GM23338 (cell line): ENCODE results near the gene SPG7. TPM values are rescaled to one million over a fixed set of nuclear protein-coding genes. Genes with fewer than 3 reads are reported as not detected.
A peak's percentile ranks its signal among the peaks of the same experiment; 100 is the strongest.

Experiments used
- ATAC-seq: fragments of 200-7000 bp; cut with Tn5 transposase; 3 replicates; pipeline ENCODE4 v1.9.1; 2020
- DNase-seq: peaks from one replicate; pipeline ENCODE4 v3.0.0-alpha.2; 2015; ENCODE audit warnings: low spot score
- H2AFZ ChIP-seq: fragments of 200-600 bp; sonication (generic); 2 replicates; pipeline ENCODE4 v1.8.0; 2016; ENCODE audit warnings: antibody characterized with exemption, mild to moderate bottlenecking, moderate library complexity
- H3F3A ChIP-seq: fragments of 200-600 bp; sonication (generic); replicated peaks from 2 replicates; pipeline ENCODE4 v1.8.0; 2017; ENCODE audit warnings: antibody characterized with exemption, mixed run types, low read depth
- H3K27ac ChIP-seq: fragments of 200-600 bp; sonication (generic); 2 replicates; pipeline ENCODE4 v1.6.1; 2016; ENCODE audit warnings: low read depth
- H3K27me3 ChIP-seq: fragments of 200-600 bp; sonication (generic); 2 replicates; pipeline ENCODE4 v1.8.0; 2016; ENCODE audit warnings: mild to moderate bottlenecking, mixed run types, moderate library complexity; ENCODE audit not compliant: insufficient read depth
- H3K36me3 ChIP-seq: fragments of 200-600 bp; sonication (generic); 2 replicates; pipeline ENCODE4 v1.8.0; 2016; ENCODE audit warnings: mild to moderate bottlenecking; ENCODE audit not compliant: insufficient read depth
- H3K4me1 ChIP-seq: fragments of 200-600 bp; sonication (generic); 2 replicates; pipeline ENCODE4 v1.8.0; 2016; ENCODE audit warnings: mild to moderate bottlenecking, moderate library complexity; ENCODE audit not compliant: insufficient read depth
- H3K4me2 ChIP-seq: fragments of 200-600 bp; sonication (generic); 2 replicates; pipeline ENCODE4 v1.7.1; 2017; ENCODE audit warnings: mixed run types
- H3K4me3 ChIP-seq: fragments of 200-600 bp; sonication (generic); 2 replicates; pipeline ENCODE4 v1.6.1; 2016; ENCODE audit warnings: mixed run types
- H3K79me2 ChIP-seq: fragments of 200-600 bp; sonication (generic); replicated peaks from 2 replicates; pipeline ENCODE4 v1.8.0; 2017; ENCODE audit warnings: mild to moderate bottlenecking; ENCODE audit not compliant: insufficient read depth
- H3K9me2 ChIP-seq: fragments of 200-600 bp; sonication (generic); 2 replicates; pipeline ENCODE4 v1.8.0; 2017; ENCODE audit not compliant: insufficient read depth
- H4K20me1 ChIP-seq: fragments of 200-600 bp; sonication (generic); replicated peaks from 2 replicates; pipeline ENCODE4 v1.8.0; 2017; ENCODE audit warnings: mild to moderate bottlenecking; ENCODE audit not compliant: insufficient read depth
- H3K27ac Mint-ChIP-seq: 2 replicates; pipeline ENCODE4 v1.8.0; 2020; ENCODE audit warnings: inconsistent platforms, mild to moderate bottlenecking, moderate library complexity, mixed read lengths
- H3K27me3 Mint-ChIP-seq: 3 replicates; pipeline ENCODE4 v1.8.0; 2022; ENCODE audit warnings: low read depth, mild to moderate bottlenecking, moderate library complexity, mixed read lengths, inconsistent platforms; ENCODE audit not compliant: insufficient read depth, poor library complexity
- H3K36me3 Mint-ChIP-seq: 3 replicates; pipeline ENCODE4 v1.8.0; 2021; ENCODE audit warnings: low read depth, mild to moderate bottlenecking, inconsistent platforms, moderate library complexity, mixed read lengths
- H3K4me1 Mint-ChIP-seq: 3 replicates; pipeline ENCODE4 v1.8.0; 2020; ENCODE audit warnings: mild to moderate bottlenecking, inconsistent platforms, mixed read lengths
- H3K4me3 Mint-ChIP-seq: 3 replicates; pipeline ENCODE4 v1.8.0; 2021; ENCODE audit warnings: moderate library complexity, mild to moderate bottlenecking, inconsistent platforms, mixed read lengths
- H3K9me3 Mint-ChIP-seq: 3 replicates; pipeline ENCODE4 v1.8.0; 2020; ENCODE audit warnings: moderate library complexity, mild to moderate bottlenecking, inconsistent platforms, mixed read lengths
- CREB1 ChIP-seq: fragments of 250-450 bp; sonication (Bioruptor Pico); IDR thresholded peaks from 2 replicates; pipeline ENCODE4 v1.5.0; 2020; ENCODE audit warnings: low read depth, mild to moderate bottlenecking, moderate library complexity
- CTCF ChIP-seq, 2 experiments: fragments of 200-600 bp in 1 of 2; sonication (generic) in 1 of 2; conservative IDR thresholded peaks; 2 replicates each; pipeline versions ENCODE4 v1.5.1 to v1.6.1; 2016 to 2017; ENCODE audit warnings: antibody characterized with exemption in 2 of 2, low read depth in 2 of 2, mild to moderate bottlenecking in 2 of 2, moderate library complexity in 1 of 2
- EZH2 ChIP-seq: fragments of 200-600 bp; sonication (generic); IDR thresholded peaks from one replicate; pipeline ENCODE4 v1.8.0; 2017; ENCODE audit warnings: antibody characterized with exemption, mild to moderate bottlenecking, low read depth; ENCODE audit not compliant: unreplicated experiment
- EZH2phosphoT487 ChIP-seq: fragments of 200-600 bp; sonication (generic); IDR thresholded peaks from one replicate; pipeline ENCODE4 v1.8.1; 2018; ENCODE audit warnings: antibody characterized with exemption; ENCODE audit not compliant: unreplicated experiment
- JUNB ChIP-seq: IDR thresholded peaks from one replicate; pipeline ENCODE4 v1.6.1; 2016; ENCODE audit warnings: antibody characterized with exemption; ENCODE audit not compliant: unreplicated experiment
- NANOG ChIP-seq: IDR thresholded peaks from 2 replicates; pipeline ENCODE4 v1.6.1; 2016; ENCODE audit warnings: antibody characterized with exemption, borderline replicate concordance
- POLR2AphosphoS5 ChIP-seq: IDR thresholded peaks from 2 replicates; pipeline ENCODE4 v1.6.1; 2016; ENCODE audit warnings: antibody characterized with exemption, low read depth
- ZNF114 ChIP-seq: fragments of 250-450 bp; sonication (Bioruptor Pico); IDR thresholded peaks from 2 replicates; pipeline ENCODE4 v1.5.0; 2020; ENCODE audit warnings: mild to moderate bottlenecking, moderate library complexity
- ZNF331 ChIP-seq: fragments of 250-450 bp; sonication (Bioruptor Pico); IDR thresholded peaks from 2 replicates; pipeline ENCODE4 v1.5.0; 2020; ENCODE audit warnings: low read depth, mild to moderate bottlenecking, moderate library complexity
- polyA plus RNA-seq: library from polyadenylated mRNA; unstranded; fragments of >200 nt; fragmentation: Nextera tagmentation; extraction: Ambion mirVana; gene quantifications from 2 replicates; pipeline ENCODE4 v1.2.1, GENCODE V29; 2016
- total RNA-seq: library from RNA; depleted of rRNA; stranded (reverse); fragments of >200 nt; shearing (Covaris generic); gene quantifications from 2 replicates; pipeline ENCODE4 v1.2.3, GENCODE V29; 2014
- TF ChIP-seq, protein P1 (sequence below): IDR thresholded peaks from one replicate; pipeline ENCODE4 v1.6.1; 2018; ENCODE audit warnings: antibody characterized with exemption; ENCODE audit not compliant: unreplicated experiment
- TF ChIP-seq, protein P2 (sequence below): IDR thresholded peaks from 2 replicates; pipeline ENCODE4 v1.6.1; 2016; ENCODE audit warnings: antibody characterized with exemption
- TF ChIP-seq, protein P3 (sequence below): fragments of 250-450 bp; sonication (Bioruptor Pico); IDR thresholded peaks from 2 replicates; pipeline ENCODE4 v1.5.0; 2020; ENCODE audit warnings: mild to moderate bottlenecking, moderate library complexity

SPG7 gene
- total and polyA plus RNA-seq, 2 experiments from 2014 or later: 77.1 to 267 TPM

DNA sequence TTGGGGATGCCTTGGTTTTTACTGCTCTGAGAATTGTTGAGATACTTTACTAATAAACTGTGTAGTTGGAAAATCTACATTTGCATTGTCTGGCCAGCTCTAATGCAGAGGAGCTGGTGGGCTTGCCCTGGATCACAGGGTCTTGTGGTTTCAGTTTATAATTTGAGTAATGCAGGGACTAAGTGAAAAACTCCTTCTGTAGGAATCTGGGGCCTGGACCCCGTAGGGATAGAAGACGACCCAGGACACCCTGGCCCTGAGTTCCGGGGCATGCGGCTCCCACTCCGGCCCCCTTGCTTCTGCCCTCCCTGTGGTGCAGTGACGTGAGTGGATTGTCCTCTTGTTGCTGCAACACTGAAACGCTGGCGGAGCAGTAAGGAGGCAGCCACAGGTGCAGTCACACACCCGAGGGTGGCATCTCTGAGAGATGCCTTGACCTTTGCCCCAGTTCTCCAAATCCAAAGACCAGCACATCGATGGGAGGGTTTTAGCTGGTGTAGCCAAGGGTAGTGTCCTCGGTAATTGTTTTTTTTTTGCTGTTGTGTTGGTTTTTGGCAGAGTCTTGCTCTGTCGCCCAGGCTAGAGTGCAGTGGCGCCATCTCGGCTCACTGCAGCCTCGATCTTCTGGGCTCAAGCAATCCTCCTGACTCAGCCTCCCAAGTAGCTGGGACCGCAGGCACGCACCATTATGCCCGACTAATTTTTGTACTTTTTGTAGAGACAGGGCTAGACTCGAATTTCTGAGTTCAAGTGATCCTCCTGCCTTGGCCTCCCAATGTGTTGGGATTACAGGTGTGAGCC lies 49.7 kb downstream of the SPG7 start:
- H3K36me3 Mint-ChIP-seq: peaks cover 57% of the 10 kb centered on the region
- Histone ChIP-seq H3K36me3 (peaks cover 26% of the 10 kb centered on the region), H3K27ac (0 out of 2 replicates have a peak overlapping the region, but pooled peaks have one; percentile 42), H3K9me2 (no peaks in the 10 kb centered on the region), H2AFZ (no peak overlapping the region), H3K79me2 (peaks cover 24% of the 10 kb centered on the region), H3K4me3 (no peak overlapping the region), H3K27me3 (no peaks in the 10 kb centered on the region), H3F3A (peaks cover 57% of the 10 kb centered on the region), H4K20me1 (peaks cover 16% of the 10 kb centered on the region), H3K4me1 (peaks cover 14% of the 10 kb centered on the region), H3K4me2 (no peak overlapping the region)
- H3K9me3 Mint-ChIP-seq: peaks cover 10% of the 10 kb centered on the region; the same call in 1 of the 3 replicates
- H3K4me3 Mint-ChIP-seq: 0 out of 3 replicates have a peak overlapping the region, but pooled peaks have one; percentile 25
- peak overlapping the region; percentile 87; the same call in 1 of the 2 replicates for H3K27ac Mint-ChIP-seq
- TF ChIP-seq, protein P1, sequence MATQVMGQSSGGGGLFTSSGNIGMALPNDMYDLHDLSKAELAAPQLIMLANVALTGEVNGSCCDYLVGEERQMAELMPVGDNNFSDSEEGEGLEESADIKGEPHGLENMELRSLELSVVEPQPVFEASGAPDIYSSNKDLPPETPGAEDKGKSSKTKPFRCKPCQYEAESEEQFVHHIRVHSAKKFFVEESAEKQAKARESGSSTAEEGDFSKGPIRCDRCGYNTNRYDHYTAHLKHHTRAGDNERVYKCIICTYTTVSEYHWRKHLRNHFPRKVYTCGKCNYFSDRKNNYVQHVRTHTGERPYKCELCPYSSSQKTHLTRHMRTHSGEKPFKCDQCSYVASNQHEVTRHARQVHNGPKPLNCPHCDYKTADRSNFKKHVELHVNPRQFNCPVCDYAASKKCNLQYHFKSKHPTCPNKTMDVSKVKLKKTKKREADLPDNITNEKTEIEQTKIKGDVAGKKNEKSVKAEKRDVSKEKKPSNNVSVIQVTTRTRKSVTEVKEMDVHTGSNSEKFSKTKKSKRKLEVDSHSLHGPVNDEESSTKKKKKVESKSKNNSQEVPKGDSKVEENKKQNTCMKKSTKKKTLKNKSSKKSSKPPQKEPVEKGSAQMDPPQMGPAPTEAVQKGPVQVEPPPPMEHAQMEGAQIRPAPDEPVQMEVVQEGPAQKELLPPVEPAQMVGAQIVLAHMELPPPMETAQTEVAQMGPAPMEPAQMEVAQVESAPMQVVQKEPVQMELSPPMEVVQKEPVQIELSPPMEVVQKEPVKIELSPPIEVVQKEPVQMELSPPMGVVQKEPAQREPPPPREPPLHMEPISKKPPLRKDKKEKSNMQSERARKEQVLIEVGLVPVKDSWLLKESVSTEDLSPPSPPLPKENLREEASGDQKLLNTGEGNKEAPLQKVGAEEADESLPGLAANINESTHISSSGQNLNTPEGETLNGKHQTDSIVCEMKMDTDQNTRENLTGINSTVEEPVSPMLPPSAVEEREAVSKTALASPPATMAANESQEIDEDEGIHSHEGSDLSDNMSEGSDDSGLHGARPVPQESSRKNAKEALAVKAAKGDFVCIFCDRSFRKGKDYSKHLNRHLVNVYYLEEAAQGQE: no peak
- no peak for TF ChIP-seq POLR2AphosphoS5
- TF ChIP-seq, protein P2, sequence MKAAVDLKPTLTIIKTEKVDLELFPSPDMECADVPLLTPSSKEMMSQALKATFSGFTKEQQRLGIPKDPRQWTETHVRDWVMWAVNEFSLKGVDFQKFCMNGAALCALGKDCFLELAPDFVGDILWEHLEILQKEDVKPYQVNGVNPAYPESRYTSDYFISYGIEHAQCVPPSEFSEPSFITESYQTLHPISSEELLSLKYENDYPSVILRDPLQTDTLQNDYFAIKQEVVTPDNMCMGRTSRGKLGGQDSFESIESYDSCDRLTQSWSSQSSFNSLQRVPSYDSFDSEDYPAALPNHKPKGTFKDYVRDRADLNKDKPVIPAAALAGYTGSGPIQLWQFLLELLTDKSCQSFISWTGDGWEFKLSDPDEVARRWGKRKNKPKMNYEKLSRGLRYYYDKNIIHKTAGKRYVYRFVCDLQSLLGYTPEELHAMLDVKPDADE: no peak
- TF ChIP-seq JUNB: no peak
- no peak for TF ChIP-seq CREB1 (CRISPR knock-in tag)
- TF ChIP-seq EZH2phosphoT487: no peak
- TF ChIP-seq ZNF114 (CRISPR knock-in tag): no peak
- no peak for TF ChIP-seq NANOG
- no peak for TF ChIP-seq ZNF331 (CRISPR knock-in tag)
- TF ChIP-seq EZH2: no peak
- no peak for TF ChIP-seq CTCF (conservative IDR thresholded peaks at IDR 0.05; ENCODE audit: low read depth in 2 of 2)
- TF ChIP-seq, protein P3, sequence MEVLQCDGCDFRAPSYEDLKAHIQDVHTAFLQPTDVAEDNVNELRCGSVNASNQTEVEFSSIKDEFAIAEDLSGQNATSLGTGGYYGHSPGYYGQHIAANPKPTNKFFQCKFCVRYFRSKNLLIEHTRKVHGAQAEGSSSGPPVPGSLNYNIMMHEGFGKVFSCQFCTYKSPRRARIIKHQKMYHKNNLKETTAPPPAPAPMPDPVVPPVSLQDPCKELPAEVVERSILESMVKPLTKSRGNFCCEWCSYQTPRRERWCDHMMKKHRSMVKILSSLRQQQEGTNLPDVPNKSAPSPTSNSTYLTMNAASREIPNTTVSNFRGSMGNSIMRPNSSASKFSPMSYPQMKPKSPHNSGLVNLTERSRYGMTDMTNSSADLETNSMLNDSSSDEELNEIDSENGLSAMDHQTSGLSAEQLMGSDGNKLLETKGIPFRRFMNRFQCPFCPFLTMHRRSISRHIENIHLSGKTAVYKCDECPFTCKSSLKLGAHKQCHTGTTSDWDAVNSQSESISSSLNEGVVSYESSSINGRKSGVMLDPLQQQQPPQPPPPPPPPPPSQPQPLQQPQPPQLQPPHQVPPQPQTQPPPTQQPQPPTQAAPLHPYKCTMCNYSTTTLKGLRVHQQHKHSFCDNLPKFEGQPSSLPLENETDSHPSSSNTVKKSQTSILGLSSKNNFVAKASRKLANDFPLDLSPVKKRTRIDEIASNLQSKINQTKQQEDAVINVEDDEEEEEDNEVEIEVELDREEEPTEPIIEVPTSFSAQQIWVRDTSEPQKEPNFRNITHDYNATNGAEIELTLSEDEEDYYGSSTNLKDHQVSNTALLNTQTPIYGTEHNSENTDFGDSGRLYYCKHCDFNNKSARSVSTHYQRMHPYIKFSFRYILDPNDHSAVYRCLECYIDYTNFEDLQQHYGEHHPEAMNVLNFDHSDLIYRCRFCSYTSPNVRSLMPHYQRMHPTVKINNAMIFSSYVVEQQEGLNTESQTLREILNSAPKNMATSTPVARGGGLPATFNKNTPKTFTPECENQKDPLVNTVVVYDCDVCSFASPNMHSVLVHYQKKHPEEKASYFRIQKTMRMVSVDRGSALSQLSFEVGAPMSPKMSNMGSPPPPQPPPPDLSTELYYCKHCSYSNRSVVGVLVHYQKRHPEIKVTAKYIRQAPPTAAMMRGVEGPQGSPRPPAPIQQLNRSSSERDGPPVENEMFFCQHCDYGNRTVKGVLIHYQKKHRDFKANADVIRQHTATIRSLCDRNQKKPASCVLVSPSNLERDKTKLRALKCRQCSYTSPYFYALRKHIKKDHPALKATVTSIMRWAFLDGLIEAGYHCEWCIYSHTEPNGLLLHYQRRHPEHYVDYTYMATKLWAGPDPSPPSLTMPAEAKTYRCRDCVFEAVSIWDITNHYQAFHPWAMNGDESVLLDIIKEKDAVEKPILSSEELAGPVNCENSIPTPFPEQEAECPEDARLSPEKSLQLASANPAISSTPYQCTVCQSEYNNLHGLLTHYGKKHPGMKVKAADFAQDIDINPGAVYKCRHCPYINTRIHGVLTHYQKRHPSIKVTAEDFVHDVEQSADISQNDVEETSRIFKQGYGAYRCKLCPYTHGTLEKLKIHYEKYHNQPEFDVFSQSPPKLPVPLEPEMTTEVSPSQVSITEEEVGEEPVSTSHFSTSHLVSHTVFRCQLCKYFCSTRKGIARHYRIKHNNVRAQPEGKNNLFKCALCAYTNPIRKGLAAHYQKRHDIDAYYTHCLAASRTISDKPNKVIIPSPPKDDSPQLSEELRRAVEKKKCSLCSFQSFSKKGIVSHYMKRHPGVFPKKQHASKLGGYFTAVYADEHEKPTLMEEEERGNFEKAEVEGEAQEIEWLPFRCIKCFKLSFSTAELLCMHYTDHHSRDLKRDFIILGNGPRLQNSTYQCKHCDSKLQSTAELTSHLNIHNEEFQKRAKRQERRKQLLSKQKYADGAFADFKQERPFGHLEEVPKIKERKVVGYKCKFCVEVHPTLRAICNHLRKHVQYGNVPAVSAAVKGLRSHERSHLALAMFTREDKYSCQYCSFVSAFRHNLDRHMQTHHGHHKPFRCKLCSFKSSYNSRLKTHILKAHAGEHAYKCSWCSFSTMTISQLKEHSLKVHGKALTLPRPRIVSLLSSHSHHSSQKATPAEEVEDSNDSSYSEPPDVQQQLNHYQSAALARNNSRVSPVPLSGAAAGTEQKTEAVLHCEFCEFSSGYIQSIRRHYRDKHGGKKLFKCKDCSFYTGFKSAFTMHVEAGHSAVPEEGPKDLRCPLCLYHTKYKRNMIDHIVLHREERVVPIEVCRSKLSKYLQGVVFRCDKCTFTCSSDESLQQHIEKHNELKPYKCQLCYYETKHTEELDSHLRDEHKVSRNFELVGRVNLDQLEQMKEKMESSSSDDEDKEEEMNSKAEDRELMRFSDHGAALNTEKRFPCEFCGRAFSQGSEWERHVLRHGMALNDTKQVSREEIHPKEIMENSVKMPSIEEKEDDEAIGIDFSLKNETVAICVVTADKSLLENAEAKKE (CRISPR knock-in tag): no peak
- H3K27me3 Mint-ChIP-seq: peaks cover 25% of the 10 kb centered on the region
- H3K4me1 Mint-ChIP-seq: peaks cover 18% of the 10 kb centered on the region
- no peak for ATAC-seq
- DNase-seq: no peak
